ENCODE data around the gene MRPS18C. TPM values are rescaled to one million over a fixed set of nuclear protein-coding genes. Genes with fewer than 3 reads are reported as not detected.

MRPS18C gene
- total and polyA plus RNA-seq, 2 of the 4 experiments (the other 2 are of a cell fraction) = 8.6 to 12.2 TPM

DNA sequence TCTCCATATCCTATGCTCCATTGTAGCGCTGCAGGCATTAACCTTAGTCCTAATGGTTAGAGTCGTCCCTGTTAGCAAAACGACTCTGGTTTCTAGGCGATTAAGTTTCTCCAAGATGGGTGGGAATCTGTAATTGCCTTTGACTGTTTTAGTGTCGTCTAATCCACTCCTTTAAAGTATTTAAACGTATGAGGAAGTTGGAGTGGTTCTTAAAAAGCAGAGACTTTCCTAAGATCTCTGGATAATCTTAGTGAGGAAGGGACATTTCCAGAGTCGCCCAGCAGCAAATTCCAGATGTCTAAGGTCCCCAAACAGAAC, 285 bp downstream of the MRPS18C start:
- peak overlapping the region; percentile 7 for H2AK9ac ChIP-seq (replicated peaks; ENCODE audit: low read depth, low read length, poor library complexity)
- BruUV-seq (replicated peaks) = TSS peak; percentile 76
- peak overlapping the region; percentile 44; the same call in 1 of the 2 replicates for H2AK5ac ChIP-seq (ENCODE audit: low read depth, low read length)
- peak overlapping the region; percentile 87 for H4K5ac ChIP-seq (ENCODE audit: low read depth, low read length)
- no peak overlapping the region for H2BK20ac ChIP-seq (ENCODE audit: low read depth, low read length)
- H4K20me1 ChIP-seq (ENCODE audit: insufficient read depth, low read length) = no peaks in the 10 kb centered on the region
- peak overlapping the region; percentile 88 for H3K14ac ChIP-seq (replicated peaks; ENCODE audit: low read depth, low read length)
- ATAC-seq (ENCODE audit: low read depth) (no peak), DNase-seq (no peak)
- no peaks in the 10 kb centered on the region for H3K27me3 ChIP-seq (ENCODE audit: control insufficient read depth, insufficient read depth, low read length)
- no peak overlapping the region for H2BK120ac ChIP-seq (ENCODE audit: low read depth, low read length)
- peak overlapping the region; percentile 95 for H3K9ac ChIP-seq (ENCODE audit: low read depth, low read length)
- peaks cover 10 to 32% of the 10 kb centered on the region in 2 experiments for H3K79me1 ChIP-seq (ENCODE audit: low read depth in 1 of 2, low read length in 2 of 2)
- intact Hi-C loops (cut with micrococcal nuclease) = loop anchor here (10.0 kb wide), 1 partner anchor 991 kb away; no protein-coding TSS in a partner anchor
- peak overlapping the region; percentile 67 for H3K4me3 ChIP-seq (ENCODE audit: insufficient read depth, low read depth, low read length)
- dilution Hi-C loops (cut with HindIII; ENCODE audit: low sequenced_read_pairs, unreplicated experiment) = no loop called here
- peak overlapping the region; percentile 85 for H3K4ac ChIP-seq (ENCODE audit: low read depth, low read length)
- H3K4me2 ChIP-seq (ENCODE audit: low read depth, low read length) = peak overlapping the region; percentile 49
- TF ChIP-seq NFE2L2 (IDR thresholded peaks at IDR 0.05; ENCODE audit: low read depth, low read length) = no peak
- TF ChIP-seq RFX5 (IDR thresholded peaks at IDR 0.05; ENCODE audit: low read depth, low read length) = no peak
- TF ChIP-seq MAZ (IDR thresholded peaks at IDR 0.05; ENCODE audit: borderline replicate concordance, low read depth, low read length) = no peak
- TF ChIP-seq, protein P1, sequence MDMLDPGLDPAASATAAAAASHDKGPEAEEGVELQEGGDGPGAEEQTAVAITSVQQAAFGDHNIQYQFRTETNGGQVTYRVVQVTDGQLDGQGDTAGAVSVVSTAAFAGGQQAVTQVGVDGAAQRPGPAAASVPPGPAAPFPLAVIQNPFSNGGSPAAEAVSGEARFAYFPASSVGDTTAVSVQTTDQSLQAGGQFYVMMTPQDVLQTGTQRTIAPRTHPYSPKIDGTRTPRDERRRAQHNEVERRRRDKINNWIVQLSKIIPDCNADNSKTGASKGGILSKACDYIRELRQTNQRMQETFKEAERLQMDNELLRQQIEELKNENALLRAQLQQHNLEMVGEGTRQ (IDR thresholded peaks at IDR 0.05; ENCODE audit: low read depth, low read length) = no peak
- TF ChIP-seq, protein P2, sequence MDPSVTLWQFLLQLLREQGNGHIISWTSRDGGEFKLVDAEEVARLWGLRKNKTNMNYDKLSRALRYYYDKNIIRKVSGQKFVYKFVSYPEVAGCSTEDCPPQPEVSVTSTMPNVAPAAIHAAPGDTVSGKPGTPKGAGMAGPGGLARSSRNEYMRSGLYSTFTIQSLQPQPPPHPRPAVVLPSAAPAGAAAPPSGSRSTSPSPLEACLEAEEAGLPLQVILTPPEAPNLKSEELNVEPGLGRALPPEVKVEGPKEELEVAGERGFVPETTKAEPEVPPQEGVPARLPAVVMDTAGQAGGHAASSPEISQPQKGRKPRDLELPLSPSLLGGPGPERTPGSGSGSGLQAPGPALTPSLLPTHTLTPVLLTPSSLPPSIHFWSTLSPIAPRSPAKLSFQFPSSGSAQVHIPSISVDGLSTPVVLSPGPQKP (IDR thresholded peaks at IDR 0.05; ENCODE audit: borderline replicate concordance, low read depth, low read length) = no peak
- no peak for TF ChIP-seq CEBPB (IDR thresholded peaks at IDR 0.05; ENCODE audit: low read depth, low read length)
- TF ChIP-seq RCOR1 (IDR thresholded peaks at IDR 0.05; ENCODE audit: insufficient replicate concordance, low read length) = no peak
- TF ChIP-seq SMC3 (IDR thresholded peaks at IDR 0.05; ENCODE audit: low read depth, low read length) = no peak
- no peak for TF ChIP-seq MXI1 (IDR thresholded peaks at IDR 0.05; ENCODE audit: borderline replicate concordance, low read depth, low read length)
- TF ChIP-seq RAD21 (IDR thresholded peaks at IDR 0.05; ENCODE audit: low read length) = no peak
- no peak for TF ChIP-seq POLR2A (IDR thresholded peaks at IDR 0.05; ENCODE audit: low read depth, low read length)
- TF ChIP-seq CHD1 (IDR thresholded peaks at IDR 0.05; ENCODE audit: low read depth, low read length) = no peak
- no peak for TF ChIP-seq FOS (IDR thresholded peaks at IDR 0.05; ENCODE audit: low read depth, low read length)
- no peak for TF ChIP-seq BHLHE40 (IDR thresholded peaks at IDR 0.05; ENCODE audit: low read depth, low read length)
- TF ChIP-seq, protein P3, sequence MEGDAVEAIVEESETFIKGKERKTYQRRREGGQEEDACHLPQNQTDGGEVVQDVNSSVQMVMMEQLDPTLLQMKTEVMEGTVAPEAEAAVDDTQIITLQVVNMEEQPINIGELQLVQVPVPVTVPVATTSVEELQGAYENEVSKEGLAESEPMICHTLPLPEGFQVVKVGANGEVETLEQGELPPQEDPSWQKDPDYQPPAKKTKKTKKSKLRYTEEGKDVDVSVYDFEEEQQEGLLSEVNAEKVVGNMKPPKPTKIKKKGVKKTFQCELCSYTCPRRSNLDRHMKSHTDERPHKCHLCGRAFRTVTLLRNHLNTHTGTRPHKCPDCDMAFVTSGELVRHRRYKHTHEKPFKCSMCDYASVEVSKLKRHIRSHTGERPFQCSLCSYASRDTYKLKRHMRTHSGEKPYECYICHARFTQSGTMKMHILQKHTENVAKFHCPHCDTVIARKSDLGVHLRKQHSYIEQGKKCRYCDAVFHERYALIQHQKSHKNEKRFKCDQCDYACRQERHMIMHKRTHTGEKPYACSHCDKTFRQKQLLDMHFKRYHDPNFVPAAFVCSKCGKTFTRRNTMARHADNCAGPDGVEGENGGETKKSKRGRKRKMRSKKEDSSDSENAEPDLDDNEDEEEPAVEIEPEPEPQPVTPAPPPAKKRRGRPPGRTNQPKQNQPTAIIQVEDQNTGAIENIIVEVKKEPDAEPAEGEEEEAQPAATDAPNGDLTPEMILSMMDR (conservative IDR thresholded peaks at IDR 0.05; ENCODE audit: low read depth, low read length) = no peak
- no peak for TF ChIP-seq MAFK (IDR thresholded peaks at IDR 0.05; ENCODE audit: low read depth, low read length)
- peak overlapping the region; percentile 76 for H3K27ac ChIP-seq (ENCODE audit: insufficient read depth, low read length)
- H3K18ac ChIP-seq (ENCODE audit: low read depth, low read length) = peak overlapping the region; percentile 61
- no peaks in the 10 kb centered on the region for H3K4me1 ChIP-seq (ENCODE audit: control insufficient read depth, insufficient read depth, low read length)
- H2AFZ ChIP-seq (replicated peaks; ENCODE audit: low read length, poor library complexity) = peak overlapping the region; percentile 99
- peak overlapping the region; percentile 93 for H3K23ac ChIP-seq (ENCODE audit: low read depth, low read length)
- H4K8ac ChIP-seq (ENCODE audit: low read depth in 2 of 2, low read length in 2 of 2) = peak overlapping the region; percentile 85 to 98
- no peak overlapping the region for H2BK15ac ChIP-seq (ENCODE audit: low read depth, low read length)
- no CpG with 5 or more reads among the region's 7 CpGs for WGBS, 2 experiments (ENCODE audit: extremely low coverage in 2 of 2, insufficient read length in 1 of 2)
- peak overlapping the region; percentile 38 for H4K91ac ChIP-seq (ENCODE audit: insufficient read depth, low read depth, low read length)
- H3K9me3 ChIP-seq (ENCODE audit: control insufficient read depth, insufficient read depth, low read length) = no peaks in the 10 kb centered on the region
- peaks cover 5% of the 10 kb centered on the region for H3K36me3 ChIP-seq (ENCODE audit: control insufficient read depth, insufficient read depth, low read length)
- in situ Hi-C loops (cut with MboI; ENCODE audit: low sequenced_read_pairs) = loop anchor here (10.0 kb wide), 1 partner anchor 171 kb away; the partner anchor contains the start of gene COQ2
- ChIA-PET POLR2A (ENCODE audit: unreplicated experiment) (no interaction called here), CTCF (interaction anchor here (1.3 kb wide), 1 partner anchor 94 kb away, joined by 4 read pairs; no protein-coding TSS in a partner anchor)
- no peaks in the 10 kb centered on the region for H3K9me1 ChIP-seq (ENCODE audit: insufficient read depth, low read length)
- H3K56ac ChIP-seq (ENCODE audit: extremely low read depth, insufficient read depth, low read length) = peak overlapping the region; percentile 87
- peak overlapping the region; percentile 70 for H2BK5ac ChIP-seq (ENCODE audit: low read depth, low read length, poor library complexity, severe bottlenecking)

All from IMR-90 (cell line).